HCT116 (cell line): ENCODE results near the gene GLIPR2.

ENCODE experiments used
- CEBPB ChIP-seq: IDR thresholded peaks from 2 replicates; pipeline ENCODE4 v1.6.1; 2012; ENCODE audit warnings: low read depth
- CTCF ChIP-seq, 3 experiments: fragments of 200-600 bp in 1 of 3; sonication (generic) in 1 of 3; IDR thresholded peaks in 2 of 3; conservative IDR thresholded peaks in 1 of 3; 2 replicates each; pipeline ENCODE4 v1.5.1; 2012 to 2017; ENCODE audit warnings: low read depth in 2 of 3, low read length in 2 of 3, antibody characterized with exemption in 1 of 3, borderline replicate concordance in 1 of 3, control low read depth in 1 of 3, mild to moderate bottlenecking in 1 of 3, mixed read lengths in 1 of 3, mixed run types in 1 of 3, moderate library complexity in 1 of 3; ENCODE audit not compliant: insufficient read depth in 1 of 3
- EGR1 ChIP-seq: IDR thresholded peaks from 2 replicates; pipeline ENCODE4 v1.6.1; 2012; ENCODE audit warnings: low read depth
- EZH2 ChIP-seq: fragments of 200-600 bp; sonication (generic); IDR thresholded peaks from 2 replicates; pipeline ENCODE4 v1.6.1; 2017; ENCODE audit warnings: antibody characterized with exemption, mixed run types
- JUND ChIP-seq: IDR thresholded peaks from 2 replicates; pipeline ENCODE4 v1.6.1; 2012
- MAX ChIP-seq: IDR thresholded peaks from 2 replicates; pipeline ENCODE4 v1.6.1; 2012
- POLR2AphosphoS5 ChIP-seq: IDR thresholded peaks from 2 replicates; pipeline ENCODE4 v1.6.1; 2011; ENCODE audit warnings: mild to moderate bottlenecking, low read depth, low read length, moderate library complexity
- REST ChIP-seq: IDR thresholded peaks from 2 replicates; pipeline ENCODE4 v1.6.1; 2012; ENCODE audit warnings: low read depth
- SP1 ChIP-seq: IDR thresholded peaks from 2 replicates; pipeline ENCODE4 v1.6.1; 2012; ENCODE audit warnings: low read depth
- SRF ChIP-seq: IDR thresholded peaks from 2 replicates; pipeline ENCODE4 v1.6.1; 2012; ENCODE audit warnings: low read depth

GRCh38 chr9:36190388-36191289 is 54.1 kb downstream of the GLIPR2 start, which contains the start of gene CLTA:
- TF ChIP-seq POLR2AphosphoS5 (peak; percentile 93), JUND (no peak), CTCF (IDR thresholded peaks at IDR 0.05 in 2 of 3, conservative IDR thresholded peaks at IDR 0.05 in 1 of 3; ENCODE audit: borderline replicate concordance in 1 of 3, insufficient read depth in 1 of 3, low read depth in 2 of 3, low read length in 2 of 3) (peak; percentile 35 to 56 (median 52); a peak in 4 of 6 replicates), CEBPB (no peak), EGR1 (no peak), REST (no peak), MAX (peak; percentile 65), EZH2 (no peak), SRF (peak; percentile 89), SP1 (peak; percentile 90)
